BE2C (cell line): ENCODE data around the gene MAPKAP1.
"Not testable (repeated sequence)": the region's sequence is repeated elsewhere in the genome, so short reads cannot be mapped to it uniquely, and the experiment has no call there.

ENCODE experiments used
- DNase-seq: peaks from one replicate; pipeline ENCODE4 v3.0.0-alpha.2; 2020
- H3K27me3 ChIP-seq: fragments of 250-450 bp; sonication (Bioruptor Pico); 2 replicates; pipeline ENCODE4 v1.5.1; 2020; ENCODE audit warnings: mild to moderate bottlenecking
- H3K36me3 ChIP-seq: fragments of 250-450 bp; sonication (Bioruptor Pico); 2 replicates; pipeline ENCODE4 v1.5.1; 2020; ENCODE audit warnings: mild to moderate bottlenecking
- H3K4me1 ChIP-seq: fragments of 250-450 bp; sonication (Bioruptor Pico); 2 replicates; pipeline ENCODE4 v1.5.1; 2020
- H3K4me3 ChIP-seq: 2 replicates; pipeline ENCODE4 v1.5.1; 2011; ENCODE audit warnings: low read depth, low read length
- H3K9me3 ChIP-seq: fragments of 250-450 bp; sonication (Bioruptor Pico); 2 replicates; pipeline ENCODE4 v1.5.1; 2020
- TF ChIP-seq, protein P1 (sequence below): IDR thresholded peaks from 2 replicates; pipeline ENCODE4 v1.5.1; 2012; ENCODE audit warnings: mild to moderate bottlenecking, low read depth, low read length

Gene MAPKAP1

DNA sequence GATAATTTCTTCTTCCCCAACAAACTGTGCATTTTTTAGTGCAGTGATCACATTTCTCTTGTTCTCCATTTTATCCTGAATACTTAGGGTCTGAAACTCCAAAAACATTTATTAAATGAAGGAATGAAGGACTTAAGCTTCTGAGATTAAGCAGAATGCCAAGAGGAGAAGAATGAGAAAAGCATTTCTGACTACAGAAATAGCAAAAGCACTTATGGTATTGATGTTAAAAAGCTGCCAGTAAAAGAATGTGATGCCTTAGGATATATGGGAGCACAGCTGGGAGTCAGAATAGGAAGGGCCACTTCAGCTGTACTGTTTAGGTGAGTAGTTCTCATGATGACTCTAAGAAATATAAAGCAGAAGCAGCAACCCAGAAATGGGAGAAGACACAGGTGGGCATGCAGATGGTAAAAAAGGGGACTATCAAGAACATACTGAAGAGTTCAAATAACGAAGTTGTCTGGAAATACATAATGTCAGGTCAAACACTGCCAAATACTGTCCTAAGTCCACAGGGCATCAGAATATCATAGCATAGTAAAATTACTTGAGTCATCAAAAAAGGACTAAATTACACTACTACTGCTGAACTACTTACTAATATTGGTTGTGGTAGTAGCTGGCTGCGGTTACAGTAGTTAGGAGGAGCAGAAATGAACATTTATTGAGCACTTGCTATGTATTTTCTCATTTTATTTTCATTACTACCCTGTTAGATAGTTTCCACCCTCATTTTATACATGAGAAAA is 132.7 kb downstream of the MAPKAP1 start:
- Histone ChIP-seq H3K9me3 (no peaks in the 10 kb centered on the region), H3K4me1 (no peaks in the 10 kb centered on the region; the same call in 1 of the 2 replicates), H3K4me3 (no peak overlapping the region), H3K27me3 (no peaks in the 10 kb centered on the region), H3K36me3 (no peaks in the 10 kb centered on the region)
- TF ChIP-seq, protein P1, sequence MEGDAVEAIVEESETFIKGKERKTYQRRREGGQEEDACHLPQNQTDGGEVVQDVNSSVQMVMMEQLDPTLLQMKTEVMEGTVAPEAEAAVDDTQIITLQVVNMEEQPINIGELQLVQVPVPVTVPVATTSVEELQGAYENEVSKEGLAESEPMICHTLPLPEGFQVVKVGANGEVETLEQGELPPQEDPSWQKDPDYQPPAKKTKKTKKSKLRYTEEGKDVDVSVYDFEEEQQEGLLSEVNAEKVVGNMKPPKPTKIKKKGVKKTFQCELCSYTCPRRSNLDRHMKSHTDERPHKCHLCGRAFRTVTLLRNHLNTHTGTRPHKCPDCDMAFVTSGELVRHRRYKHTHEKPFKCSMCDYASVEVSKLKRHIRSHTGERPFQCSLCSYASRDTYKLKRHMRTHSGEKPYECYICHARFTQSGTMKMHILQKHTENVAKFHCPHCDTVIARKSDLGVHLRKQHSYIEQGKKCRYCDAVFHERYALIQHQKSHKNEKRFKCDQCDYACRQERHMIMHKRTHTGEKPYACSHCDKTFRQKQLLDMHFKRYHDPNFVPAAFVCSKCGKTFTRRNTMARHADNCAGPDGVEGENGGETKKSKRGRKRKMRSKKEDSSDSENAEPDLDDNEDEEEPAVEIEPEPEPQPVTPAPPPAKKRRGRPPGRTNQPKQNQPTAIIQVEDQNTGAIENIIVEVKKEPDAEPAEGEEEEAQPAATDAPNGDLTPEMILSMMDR: no peak
- no peak for DNase-seq

DNA sequence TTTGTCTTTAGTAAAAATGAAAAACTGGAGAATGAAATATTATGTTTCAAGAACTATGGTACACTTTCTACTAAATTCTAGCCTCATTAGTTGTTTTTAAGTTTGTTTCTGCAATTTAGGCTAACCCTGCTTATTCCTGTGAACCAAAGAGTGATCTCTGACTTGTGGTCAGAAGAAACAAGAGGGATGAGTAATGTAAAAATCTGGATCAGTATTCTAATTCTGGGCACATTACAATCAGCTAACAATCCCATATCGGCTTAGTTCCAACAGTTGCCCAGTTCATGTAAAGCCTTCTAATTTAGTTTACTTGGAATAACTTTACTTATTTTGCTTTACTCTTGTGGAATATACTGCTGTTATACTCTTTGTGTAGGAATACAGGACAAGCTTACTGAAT is 134.5 kb downstream of the MAPKAP1 start:
- H3K9me3 ChIP-seq, H3K4me3 ChIP-seq, H3K27me3 ChIP-seq, H3K4me1 ChIP-seq, DNase-seq, H3K36me3 ChIP-seq: not testable (repeated sequence)

DNA sequence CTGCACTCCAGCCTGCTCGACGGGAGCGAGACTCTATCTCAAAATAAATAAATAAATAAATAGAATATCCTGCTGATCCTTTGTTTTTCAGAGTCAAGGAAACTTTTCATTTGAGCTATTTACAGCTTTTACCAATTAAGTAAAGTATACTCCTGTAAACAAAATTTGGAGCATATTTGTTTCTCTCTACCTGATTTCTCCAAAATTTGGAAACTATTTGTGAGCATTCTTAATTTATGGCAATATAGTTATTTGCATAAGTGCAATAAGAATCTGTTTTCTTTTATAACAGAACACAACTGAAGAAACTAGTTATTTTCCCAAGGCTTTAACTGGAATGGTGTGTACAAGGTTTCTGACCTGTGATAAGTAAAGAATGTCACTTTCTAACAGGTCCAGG is 135.2 kb downstream of the MAPKAP1 start:
- not testable (repeated sequence) for DNase-seq, H3K36me3 ChIP-seq, H3K4me1 ChIP-seq, H3K27me3 ChIP-seq, H3K9me3 ChIP-seq, H3K4me3 ChIP-seq

DNA sequence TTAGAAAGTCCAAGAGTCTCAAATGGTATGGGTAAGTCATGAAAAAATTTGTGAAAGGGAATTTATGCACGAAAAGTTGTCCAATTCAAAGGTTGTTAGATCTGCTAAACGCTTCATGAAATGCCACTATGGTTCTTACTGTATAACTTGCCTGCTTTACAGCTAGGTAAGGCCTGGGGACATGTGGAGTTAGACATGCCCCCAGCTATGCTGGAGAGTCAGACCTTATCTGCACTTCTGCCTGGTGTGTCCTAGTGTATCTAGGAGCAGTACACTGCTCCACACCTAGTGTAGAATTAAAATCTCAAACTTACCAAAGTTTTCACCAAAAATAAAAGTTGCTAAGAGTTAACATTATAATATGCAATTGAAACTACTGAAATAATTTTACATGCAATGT is 136.8 kb downstream of the MAPKAP1 start:
- no peak for DNase-seq
- H3K4me3 ChIP-seq: no peak overlapping the region
- TF ChIP-seq, protein P1: no peak
- H3K4me1 ChIP-seq: no peaks in the 10 kb centered on the region; the same call in 1 of the 2 replicates
- H3K9me3 ChIP-seq: no peaks in the 10 kb centered on the region
- no peaks in the 10 kb centered on the region for H3K27me3 ChIP-seq
- H3K36me3 ChIP-seq: no peaks in the 10 kb centered on the region

DNA sequence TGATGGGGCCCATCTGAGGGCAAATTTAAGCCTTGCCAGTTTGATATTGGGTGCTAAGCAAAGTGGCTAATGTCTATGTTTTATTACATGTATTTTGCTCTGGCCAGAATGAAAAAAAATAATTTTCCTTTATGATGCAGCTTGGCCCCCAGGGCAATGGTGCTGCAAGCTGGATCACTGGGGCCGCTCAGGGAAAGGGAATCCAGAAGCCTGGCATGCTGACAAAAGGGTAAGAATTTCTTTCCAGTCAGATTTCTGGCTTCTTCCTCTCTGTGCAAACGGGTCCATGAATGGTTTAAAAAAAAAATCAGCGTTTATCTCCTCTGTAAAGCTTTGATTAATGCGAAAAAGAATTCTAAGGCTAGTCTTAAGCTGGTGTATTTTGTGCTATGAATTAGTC is 138.4 kb downstream of the MAPKAP1 start:
- Histone ChIP-seq H3K36me3 (no peaks in the 10 kb centered on the region), H3K4me1 (no peaks in the 10 kb centered on the region; the same call in 1 of the 2 replicates), H3K4me3 (no peak overlapping the region), H3K9me3 (no peaks in the 10 kb centered on the region), H3K27me3 (no peaks in the 10 kb centered on the region)
- TF ChIP-seq, protein P1: no peak
- DNase-seq: peak; percentile 31

DNA sequence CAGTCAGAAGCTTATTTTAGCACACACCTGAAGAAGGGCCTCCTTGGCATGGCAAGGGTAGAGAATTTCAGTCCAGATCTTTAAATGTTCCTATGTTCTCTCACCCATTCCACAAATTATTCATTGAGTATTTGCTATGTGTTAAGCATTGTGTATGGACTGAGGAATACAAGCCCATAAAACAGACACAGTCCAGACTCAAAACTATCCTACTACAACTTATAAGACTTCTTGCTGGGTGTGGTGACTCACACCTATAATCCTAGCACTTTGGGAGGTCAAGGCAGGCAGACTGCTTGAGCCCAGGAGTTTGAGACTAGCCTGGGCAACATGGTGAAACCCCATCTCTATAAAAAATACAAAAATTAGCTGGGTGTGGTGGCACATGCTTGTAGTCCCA is 141.0 kb downstream of the MAPKAP1 start:
- not testable (repeated sequence) for DNase-seq, H3K27me3 ChIP-seq, H3K36me3 ChIP-seq, H3K9me3 ChIP-seq, H3K4me3 ChIP-seq, H3K4me1 ChIP-seq

DNA sequence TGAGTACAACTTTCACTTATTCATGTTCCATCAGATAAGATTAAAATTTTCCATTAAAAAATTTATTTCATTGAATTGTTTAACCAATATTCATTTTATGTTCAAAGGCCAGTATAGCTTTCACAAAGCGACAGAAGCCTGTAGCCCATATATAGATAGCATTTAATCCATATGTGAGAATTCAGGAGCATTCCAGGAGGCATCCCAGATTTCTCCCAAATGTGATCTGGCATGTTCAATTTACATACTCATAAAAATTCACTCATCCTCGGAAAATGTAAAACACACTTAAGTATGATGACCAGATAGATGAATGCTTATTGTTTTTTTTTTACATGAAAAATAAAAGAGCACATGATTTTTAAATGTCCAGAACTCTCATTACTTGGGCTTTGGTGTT is 141.9 kb downstream of the MAPKAP1 start:
- no peak overlapping the region for H3K4me3 ChIP-seq
- no peaks in the 10 kb centered on the region for H3K36me3 ChIP-seq
- no peaks in the 10 kb centered on the region for H3K27me3 ChIP-seq
- DNase-seq: no peak
- H3K4me1 ChIP-seq: no peaks in the 10 kb centered on the region; the same call in 1 of the 2 replicates
- no peaks in the 10 kb centered on the region for H3K9me3 ChIP-seq
- TF ChIP-seq, protein P1: no peak

DNA sequence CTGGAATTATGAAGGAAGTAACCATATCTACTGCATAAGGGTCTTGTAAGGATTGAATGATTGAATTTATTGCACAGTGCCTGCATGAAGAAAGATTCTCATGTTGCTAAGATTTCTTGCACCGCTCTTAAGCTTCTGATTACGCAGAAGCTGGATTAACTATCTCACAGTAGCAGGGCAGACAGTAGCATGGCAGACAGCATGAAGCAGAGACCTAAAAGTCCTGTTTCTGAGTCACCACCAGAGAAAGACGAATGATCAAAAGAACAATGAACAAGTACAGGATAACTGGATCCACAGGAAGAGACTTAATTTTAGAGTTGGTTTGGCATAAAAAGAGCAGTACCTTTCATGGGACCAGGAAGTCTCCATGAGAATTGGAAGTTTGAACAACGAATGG is 142.4 kb downstream of the MAPKAP1 start:
- H3K4me1 ChIP-seq: no peaks in the 10 kb centered on the region
- H3K27me3 ChIP-seq: no peaks in the 10 kb centered on the region
- DNase-seq: no peak
- TF ChIP-seq, protein P1: no peak
- H3K9me3 ChIP-seq: no peaks in the 10 kb centered on the region
- no peaks in the 10 kb centered on the region for H3K36me3 ChIP-seq
- no peak overlapping the region for H3K4me3 ChIP-seq
